Type B pancreatic cell (in vitro differentiated cells): ENCODE data around the gene SAMD7. TPM values are rescaled to one million over a fixed set of nuclear protein-coding genes. Genes with fewer than 3 reads are reported as not detected.

Experiments
- DNase-seq: peaks from one replicate; pipeline ENCODE4 v3.0.0; 2021; ENCODE audit warnings: mixed read lengths; ENCODE audit not compliant: unreplicated experiment; ENCODE audit errors: extremely low spot score
- H3K27ac Mint-ChIP-seq: 2 replicates; pipeline ENCODE4 v1.8.0; 2021; ENCODE audit warnings: mild to moderate bottlenecking, mixed read lengths
- H3K27me3 Mint-ChIP-seq: 2 replicates; pipeline ENCODE4 v1.8.0; 2021; ENCODE audit warnings: mixed read lengths
- H3K36me3 Mint-ChIP-seq: 2 replicates; pipeline ENCODE4 v1.8.0; 2021; ENCODE audit warnings: mixed read lengths
- H3K4me1 Mint-ChIP-seq: one replicate; pipeline ENCODE4 v1.8.0; 2021; ENCODE audit warnings: mixed read lengths; ENCODE audit not compliant: unreplicated experiment
- H3K4me3 Mint-ChIP-seq: 2 replicates; pipeline ENCODE4 v1.8.0; 2021; ENCODE audit warnings: mild to moderate bottlenecking, mixed read lengths
- H3K9me3 Mint-ChIP-seq: 2 replicates; pipeline ENCODE4 v1.8.0; 2021; ENCODE audit warnings: mixed read lengths
- CTCF ChIP-seq: fragments of 200-600 bp; sonication (generic); conservative IDR thresholded peaks from 2 replicates; pipeline ENCODE4 v1.5.0; 2021; ENCODE audit warnings: antibody characterized with exemption, mild to moderate bottlenecking
- total RNA-seq: library from RNA; stranded (reverse); gene quantifications from 2 replicates; pipeline ENCODE4 v1.2.1, GENCODE V29; 2021; ENCODE audit warnings: low replicate concordance

The SAMD7 gene
- total RNA-seq, 1 donor from 2014 or later = not detected

- no peak for DNase-seq
- Mint-ChIP-seq H3K9me3 (no peaks in the 10 kb centered on the region), H3K36me3 (no peaks in the 10 kb centered on the region), H3K27ac (no peak overlapping the region), H3K27me3 (no peaks in the 10 kb centered on the region), H3K4me1 (peaks cover 16% of the 10 kb centered on the region), H3K4me3 (no peak overlapping the region)
- TF ChIP-seq CTCF = no peak
Observed at GRCh38 chr3:169867584-169868210, 43.7 kb upstream of the SAMD7 start.

- Mint-ChIP-seq H3K9me3 (no peaks in the 10 kb centered on the region), H3K27ac (no peak overlapping the region), H3K4me3 (no peak overlapping the region), H3K36me3 (no peaks in the 10 kb centered on the region), H3K4me1 (peaks cover 16% of the 10 kb centered on the region), H3K27me3 (no peaks in the 10 kb centered on the region)
- TF ChIP-seq CTCF = no peak
- no peak for DNase-seq
Observed at GRCh38 chr3:169868369-169868768, 43.0 kb upstream of the SAMD7 start.

GRCh38 chr3:169869484-169870220, 41.7 kb upstream of the SAMD7 start, which contains the start of gene LRRC31:
Gene LRRC31, minus strand, starts transcription at chr3:169869935. Its CDS starts 128 bp downstream, at chr3:169869807.
- peaks cover 3% of the 10 kb centered on the region for H3K27me3 Mint-ChIP-seq

GRCh38 chr3:169871129-169871886, 40.1 kb upstream of the SAMD7 start:
- TF ChIP-seq CTCF = no peak
- Mint-ChIP-seq H3K4me3 (no peak overlapping the region), H3K9me3 (peaks cover 5% of the 10 kb centered on the region), H3K27me3 (peaks cover 5% of the 10 kb centered on the region), H3K27ac (no peak overlapping the region), H3K4me1 (peaks cover 16% of the 10 kb centered on the region), H3K36me3 (no peaks in the 10 kb centered on the region)
- no peak for DNase-seq

More at GRCh38 chr3:169869484-169870220, 41.7 kb upstream of the SAMD7 start, which contains the start of gene LRRC31:
- no peaks in the 10 kb centered on the region for H3K36me3 Mint-ChIP-seq
- no peak for TF ChIP-seq CTCF
- peak within 1 kb of the TSS; percentile 63 for H3K4me3 Mint-ChIP-seq
- peaks cover 16% of the 10 kb centered on the region for H3K4me1 Mint-ChIP-seq
- H3K27ac Mint-ChIP-seq = peak within 1 kb of the TSS; percentile 63
- no peak for DNase-seq
- peaks cover 3% of the 10 kb centered on the region for H3K9me3 Mint-ChIP-seq

- no peaks in the 10 kb centered on the region for H3K36me3 Mint-ChIP-seq
- peaks cover 5% of the 10 kb centered on the region for H3K9me3 Mint-ChIP-seq
- H3K27me3 Mint-ChIP-seq = peaks cover 5% of the 10 kb centered on the region
- no peak for TF ChIP-seq CTCF
- DNase-seq = no peak
- no peak overlapping the region for H3K4me3 Mint-ChIP-seq
- H3K27ac Mint-ChIP-seq = no peak overlapping the region
- H3K4me1 Mint-ChIP-seq = no peaks in the 10 kb centered on the region
Observed at GRCh38 chr3:169879013-169879557, 32.3 kb upstream of the SAMD7 start.
